HepG2 (cell line): ENCODE results near the gene MT1M. TPM values are rescaled to one million over a fixed set of nuclear protein-coding genes. Genes with fewer than 3 reads are reported as not detected.

Source experiments
- ASH2L ChIP-seq: fragments of 300-600, 200-600 bp; sonication (generic); IDR thresholded peaks from 2 replicates; pipeline ENCODE4 v1.7.0; 2017; ENCODE audit warnings: low read depth, mild to moderate bottlenecking, moderate library complexity, mixed read lengths, low read length; ENCODE audit not compliant: insufficient read length
- CENPX ChIP-seq: sonication (generic); formaldehyde crosslinking; IDR thresholded peaks from 2 replicates; pipeline ENCODE4 v1.9.0; 2021; ENCODE audit warnings: mild to moderate bottlenecking, missing genetic modification reagents, moderate library complexity
- CREB1 ChIP-seq, 2 experiments: fragments of 450-650 bp in 1 of 2; IDR thresholded peaks; 2 replicates each; pipeline ENCODE4 v1.6.1; 2016 to 2017; ENCODE audit warnings: control low read depth in 1 of 2, mild to moderate bottlenecking in 1 of 2, missing compliant biosample characterization in 1 of 2, missing genetic modification characterization in 1 of 2
- MIER2 ChIP-seq: IDR thresholded peaks from 2 replicates; pipeline ENCODE4 v1.6.1; 2016; ENCODE audit warnings: missing biosample characterization, missing genetic modification reagents
- MLLT10 ChIP-seq: sonication (generic); formaldehyde crosslinking; IDR thresholded peaks from 2 replicates; pipeline ENCODE4 v1.4.0; 2020; ENCODE audit warnings: missing genetic modification reagents
- MYNN ChIP-seq: sonication (generic); formaldehyde crosslinking; IDR thresholded peaks from 2 replicates; pipeline ENCODE4 v1.4.0; 2020; ENCODE audit warnings: mild to moderate bottlenecking, low read depth, missing genetic modification reagents
- PHF8 ChIP-seq: sonication (generic); formaldehyde crosslinking; IDR thresholded peaks from 2 replicates; pipeline ENCODE4 v1.5.0; 2020; ENCODE audit warnings: missing genetic modification reagents
- POGZ ChIP-seq: sonication (generic); formaldehyde crosslinking; IDR thresholded peaks from 2 replicates; pipeline ENCODE4 v1.4.0; 2020; ENCODE audit warnings: mild to moderate bottlenecking, missing genetic modification reagents
- PRPF4 ChIP-seq: fragments of 200-400 bp; formaldehyde crosslinking; IDR thresholded peaks from 2 replicates; pipeline ENCODE4 v1.6.1; 2016; ENCODE audit warnings: low read length, low read depth; ENCODE audit not compliant: poor library complexity, severe bottlenecking
- RNF2 ChIP-seq: fragments of 450-650 bp; conservative IDR thresholded peaks from 2 replicates; pipeline ENCODE4 v1.6.1; 2016; ENCODE audit warnings: low read depth
- SIX4 ChIP-seq: sonication (generic); formaldehyde crosslinking; IDR thresholded peaks from 2 replicates; pipeline ENCODE4 v1.4.0; 2020; ENCODE audit warnings: missing genetic modification reagents
- SNRNP70 ChIP-seq: fragments of 200-400 bp; formaldehyde crosslinking; IDR thresholded peaks from 2 replicates; pipeline ENCODE4 v1.6.1; 2017; ENCODE audit warnings: mild to moderate bottlenecking, low read depth, low read length, moderate library complexity
- SP2 ChIP-seq: sonication (generic); formaldehyde crosslinking; IDR thresholded peaks from 2 replicates; pipeline ENCODE4 v1.5.1; 2020; ENCODE audit warnings: mild to moderate bottlenecking, missing genetic modification reagents
- ZFP62 ChIP-seq: sonication (generic); formaldehyde crosslinking; IDR thresholded peaks from 2 replicates; pipeline ENCODE4 v1.4.0; 2020; ENCODE audit warnings: missing genetic modification reagents
- ZNF274 ChIP-seq: sonication (generic); formaldehyde crosslinking; IDR thresholded peaks from 2 replicates; pipeline ENCODE4 v1.5.1; 2020; ENCODE audit warnings: mild to moderate bottlenecking, missing genetic modification reagents
- ZNF496 ChIP-seq: sonication (generic); formaldehyde crosslinking; IDR thresholded peaks from 2 replicates; pipeline ENCODE4 v1.8.1; 2023; ENCODE audit warnings: mild to moderate bottlenecking, moderate library complexity, missing genetic modification reagents; ENCODE audit not compliant: insufficient replicate concordance
- ZNF572 ChIP-seq: sonication (generic); formaldehyde crosslinking; IDR thresholded peaks from 2 replicates; pipeline ENCODE4 v1.5.1; 2020; ENCODE audit warnings: mild to moderate bottlenecking, missing genetic modification reagents
- ZNF720 ChIP-seq: sonication (generic); formaldehyde crosslinking; IDR thresholded peaks from 2 replicates; pipeline ENCODE4 v1.4.0; 2020; ENCODE audit warnings: missing genetic modification reagents
- ZNF772 ChIP-seq: sonication (generic); formaldehyde crosslinking; IDR thresholded peaks from 2 replicates; pipeline ENCODE4 v1.5.0; 2020; ENCODE audit warnings: mild to moderate bottlenecking, missing genetic modification reagents
- ZNF777 ChIP-seq: sonication (generic); formaldehyde crosslinking; IDR thresholded peaks from 2 replicates; pipeline ENCODE4 v1.4.0; 2020; ENCODE audit warnings: missing genetic modification reagents
- polyA plus RNA-seq, 8 experiments: library from polyadenylated mRNA; depleted of rRNA in 3 of 8; stranded (reverse) in 7 of 8; unstranded in 1 of 8; fragments of >200 nt; fragmentation: Illumina TruSeq in 4 of 8; extraction: Trizol in 4 of 8; gene quantifications; 2 replicates each; pipeline versions ENCODE4 v1.2.1 to v1.2.3, GENCODE V29; 2011 to 2016; ENCODE audit warnings: low read depth in 4 of 8, missing spikeins in 1 of 8, mixed read lengths in 1 of 8; ENCODE audit not compliant: insufficient read depth in 1 of 8
- total RNA-seq, 5 experiments: library from RNA; depleted of rRNA; stranded (reverse); fragments of >200 nt; fragmentation: Illumina TruSeq; extraction: Trizol; gene quantifications; 2 replicates each; pipeline ENCODE4 v1.2.3, GENCODE V29; 2016; ENCODE audit warnings: low read depth in 1 of 5
- TF ChIP-seq, protein P1 (sequence below): sonication (generic); formaldehyde crosslinking; IDR thresholded peaks from 2 replicates; pipeline ENCODE4 v1.8.0; 2023; ENCODE audit warnings: mild to moderate bottlenecking, missing genetic modification reagents
- TF ChIP-seq, protein P2 (sequence below): IDR thresholded peaks from 2 replicates; pipeline ENCODE4 v1.6.1; 2016; ENCODE audit warnings: control low read depth
- TF ChIP-seq, protein P3 (sequence below): sonication (generic); formaldehyde crosslinking; IDR thresholded peaks from 2 replicates; pipeline ENCODE4 v1.4.0; 2020; ENCODE audit warnings: missing genetic modification reagents
- TF ChIP-seq, protein P4 (sequence below): IDR thresholded peaks from 2 replicates; pipeline ENCODE4 v1.6.1; 2016; ENCODE audit warnings: low read depth, control low read depth

The MT1M gene
- total and polyA plus RNA-seq, 2 of the 13 experiments (the other 11 are each of a cell fraction or from before 2014, with no cell fraction given), result 4.6 TPM; not detected in 1

DNA sequence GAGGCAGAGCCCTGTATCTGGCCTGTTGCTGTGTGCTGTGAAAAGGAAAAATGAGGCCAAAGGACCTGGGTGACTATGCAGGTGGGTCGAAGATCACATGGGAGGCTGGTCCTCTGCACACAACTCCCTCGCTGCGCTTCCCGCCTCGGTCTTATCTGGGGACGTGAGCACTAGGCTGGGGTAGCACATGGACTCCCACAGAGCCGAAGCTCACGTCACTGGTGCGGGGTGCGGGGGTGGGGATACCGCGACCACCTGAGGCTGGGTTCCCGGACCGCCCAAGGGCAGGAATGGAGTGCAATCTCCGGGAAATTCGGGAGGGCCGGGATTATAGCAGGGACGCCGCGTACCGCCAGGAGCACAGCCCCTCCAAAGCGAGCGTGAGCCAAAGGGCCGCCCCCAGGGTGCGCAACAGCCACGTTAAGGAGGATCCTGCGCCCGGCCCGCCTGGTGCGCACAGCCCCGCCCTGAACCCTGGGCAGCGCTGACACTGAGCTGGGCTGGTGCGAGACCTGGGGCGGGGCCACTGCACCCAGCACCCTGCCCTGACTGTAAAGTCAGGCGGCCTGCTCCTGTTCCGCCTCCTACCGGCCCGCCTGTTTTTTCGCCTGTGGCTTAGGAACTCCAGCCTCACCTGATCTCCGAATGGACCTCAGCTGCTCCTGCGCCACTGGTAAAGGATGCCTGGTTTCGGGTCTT is 10.8 kb downstream of the MT1M start (continued):
- TF ChIP-seq, protein P1, sequence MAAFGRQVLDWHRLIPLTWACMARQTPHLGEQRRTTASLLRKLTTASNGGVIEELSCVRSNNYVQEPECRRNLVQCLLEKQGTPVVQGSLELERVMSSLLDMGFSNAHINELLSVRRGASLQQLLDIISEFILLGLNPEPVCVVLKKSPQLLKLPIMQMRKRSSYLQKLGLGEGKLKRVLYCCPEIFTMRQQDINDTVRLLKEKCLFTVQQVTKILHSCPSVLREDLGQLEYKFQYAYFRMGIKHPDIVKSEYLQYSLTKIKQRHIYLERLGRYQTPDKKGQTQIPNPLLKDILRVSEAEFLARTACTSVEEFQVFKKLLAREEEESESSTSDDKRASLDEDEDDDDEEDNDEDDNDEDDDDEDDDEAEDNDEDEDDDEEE (CRISPR knock-in tag), result no peak
- TF ChIP-seq PHF8 (CRISPR knock-in tag) (no peak), ZNF777 (CRISPR knock-in tag) (no peak), ZNF572 (CRISPR knock-in tag) (peak; percentile 83; the same call in 1 of the 2 replicates), ZNF772 (CRISPR knock-in tag) (no peak), ZNF720 (CRISPR knock-in tag) (no peak), ASH2L (no peak), SIX4 (CRISPR knock-in tag) (no peak), ZNF274 (CRISPR knock-in tag) (peak; percentile 67; the same call in 1 of the 2 replicates), ZFP62 (CRISPR knock-in tag) (no peak), MYNN (CRISPR knock-in tag) (no peak), CREB1 (IDR thresholded peaks at IDR 0.05) (no peak), CREB1 (CRISPR knock-in tag; IDR thresholded peaks at IDR 0.05) (no peak), SNRNP70 (no peak), ZNF496 (CRISPR knock-in tag) (no peak), POGZ (CRISPR knock-in tag) (peak; percentile 28; the same call in 1 of the 2 replicates), MLLT10 (CRISPR knock-in tag) (no peak), SP2 (CRISPR knock-in tag) (peak; percentile 46; the same call in 1 of the 2 replicates), RNF2 (no peak), PRPF4 (no peak), MIER2 (CRISPR knock-in tag) (no peak), CENPX (no peak)
- TF ChIP-seq, protein P2, sequence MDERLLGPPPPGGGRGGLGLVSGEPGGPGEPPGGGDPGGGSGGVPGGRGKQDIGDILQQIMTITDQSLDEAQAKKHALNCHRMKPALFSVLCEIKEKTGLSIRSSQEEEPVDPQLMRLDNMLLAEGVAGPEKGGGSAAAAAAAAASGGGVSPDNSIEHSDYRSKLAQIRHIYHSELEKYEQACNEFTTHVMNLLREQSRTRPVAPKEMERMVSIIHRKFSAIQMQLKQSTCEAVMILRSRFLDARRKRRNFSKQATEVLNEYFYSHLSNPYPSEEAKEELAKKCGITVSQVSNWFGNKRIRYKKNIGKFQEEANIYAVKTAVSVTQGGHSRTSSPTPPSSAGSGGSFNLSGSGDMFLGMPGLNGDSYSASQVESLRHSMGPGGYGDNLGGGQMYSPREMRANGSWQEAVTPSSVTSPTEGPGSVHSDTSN (CRISPR knock-in tag), result no peak
- TF ChIP-seq, protein P3, sequence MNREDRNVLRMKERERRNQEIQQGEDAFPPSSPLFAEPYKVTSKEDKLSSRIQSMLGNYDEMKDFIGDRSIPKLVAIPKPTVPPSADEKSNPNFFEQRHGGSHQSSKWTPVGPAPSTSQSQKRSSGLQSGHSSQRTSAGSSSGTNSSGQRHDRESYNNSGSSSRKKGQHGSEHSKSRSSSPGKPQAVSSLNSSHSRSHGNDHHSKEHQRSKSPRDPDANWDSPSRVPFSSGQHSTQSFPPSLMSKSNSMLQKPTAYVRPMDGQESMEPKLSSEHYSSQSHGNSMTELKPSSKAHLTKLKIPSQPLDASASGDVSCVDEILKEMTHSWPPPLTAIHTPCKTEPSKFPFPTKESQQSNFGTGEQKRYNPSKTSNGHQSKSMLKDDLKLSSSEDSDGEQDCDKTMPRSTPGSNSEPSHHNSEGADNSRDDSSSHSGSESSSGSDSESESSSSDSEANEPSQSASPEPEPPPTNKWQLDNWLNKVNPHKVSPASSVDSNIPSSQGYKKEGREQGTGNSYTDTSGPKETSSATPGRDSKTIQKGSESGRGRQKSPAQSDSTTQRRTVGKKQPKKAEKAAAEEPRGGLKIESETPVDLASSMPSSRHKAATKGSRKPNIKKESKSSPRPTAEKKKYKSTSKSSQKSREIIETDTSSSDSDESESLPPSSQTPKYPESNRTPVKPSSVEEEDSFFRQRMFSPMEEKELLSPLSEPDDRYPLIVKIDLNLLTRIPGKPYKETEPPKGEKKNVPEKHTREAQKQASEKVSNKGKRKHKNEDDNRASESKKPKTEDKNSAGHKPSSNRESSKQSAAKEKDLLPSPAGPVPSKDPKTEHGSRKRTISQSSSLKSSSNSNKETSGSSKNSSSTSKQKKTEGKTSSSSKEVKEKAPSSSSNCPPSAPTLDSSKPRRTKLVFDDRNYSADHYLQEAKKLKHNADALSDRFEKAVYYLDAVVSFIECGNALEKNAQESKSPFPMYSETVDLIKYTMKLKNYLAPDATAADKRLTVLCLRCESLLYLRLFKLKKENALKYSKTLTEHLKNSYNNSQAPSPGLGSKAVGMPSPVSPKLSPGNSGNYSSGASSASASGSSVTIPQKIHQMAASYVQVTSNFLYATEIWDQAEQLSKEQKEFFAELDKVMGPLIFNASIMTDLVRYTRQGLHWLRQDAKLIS (CRISPR knock-in tag), result no peak
- TF ChIP-seq, protein P4, sequence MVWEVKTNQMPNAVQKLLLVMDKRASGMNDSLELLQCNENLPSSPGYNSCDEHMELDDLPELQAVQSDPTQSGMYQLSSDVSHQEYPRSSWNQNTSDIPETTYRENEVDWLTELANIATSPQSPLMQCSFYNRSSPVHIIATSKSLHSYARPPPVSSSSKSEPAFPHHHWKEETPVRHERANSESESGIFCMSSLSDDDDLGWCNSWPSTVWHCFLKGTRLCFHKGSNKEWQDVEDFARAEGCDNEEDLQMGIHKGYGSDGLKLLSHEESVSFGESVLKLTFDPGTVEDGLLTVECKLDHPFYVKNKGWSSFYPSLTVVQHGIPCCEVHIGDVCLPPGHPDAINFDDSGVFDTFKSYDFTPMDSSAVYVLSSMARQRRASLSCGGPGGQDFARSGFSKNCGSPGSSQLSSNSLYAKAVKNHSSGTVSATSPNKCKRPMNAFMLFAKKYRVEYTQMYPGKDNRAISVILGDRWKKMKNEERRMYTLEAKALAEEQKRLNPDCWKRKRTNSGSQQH (CRISPR knock-in tag), result no peak
